ENCODE results near the gene CEBPZ.

The CEBPZ gene

GRCh38 chr2:37224063-37224462 lies 7.3 kb downstream of the CEBPZ start:
- H3K4me1 ChIP-seq (ENCODE audit: insufficient read depth, poor library complexity, severe bottlenecking): no peaks in the 10 kb centered on the region
- ATAC-seq (ENCODE audit: low read depth): no peak
- peaks cover 92% of the 10 kb centered on the region for H3K36me3 ChIP-seq (ENCODE audit: low read depth)
- no peak overlapping the region for H3K4me3 ChIP-seq (ENCODE audit: severe bottlenecking)
- DNase-seq (ENCODE audit: low spot score): no peak
- no peak for TF ChIP-seq CTCF (IDR thresholded peaks at IDR 0.05; ENCODE audit: poor library complexity, severe bottlenecking)
- H3K9me3 ChIP-seq (ENCODE audit: severe bottlenecking): no peaks in the 10 kb centered on the region
- no peak overlapping the region for H3K27ac ChIP-seq (ENCODE audit: poor library complexity, severe bottlenecking)
- H3K27me3 ChIP-seq (ENCODE audit: insufficient read depth, poor library complexity, severe bottlenecking): no peaks in the 10 kb centered on the region

DNA sequence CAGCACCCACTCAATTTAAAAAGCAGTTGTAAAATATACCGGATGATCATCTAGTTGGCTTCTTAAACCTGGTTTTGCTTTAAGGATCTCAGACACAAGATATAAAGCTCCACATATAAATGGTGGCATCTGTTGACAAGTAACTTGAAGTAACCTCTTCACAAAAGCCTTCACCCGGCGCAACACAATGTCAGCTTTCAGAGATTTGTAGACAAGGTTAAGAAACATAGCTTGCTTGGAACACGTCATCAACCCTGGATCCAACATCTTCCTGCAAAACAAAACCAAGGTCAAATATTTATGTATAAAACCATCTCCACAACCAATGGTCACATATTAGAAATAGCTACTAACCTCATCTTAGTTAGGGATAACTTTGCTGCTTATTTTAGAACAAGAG lies 8.3 kb downstream of the CEBPZ start:
- Histone ChIP-seq H3K9me3 (ENCODE audit: severe bottlenecking) (no peaks in the 10 kb centered on the region), H3K27ac (ENCODE audit: poor library complexity, severe bottlenecking) (no peak overlapping the region), H3K4me3 (ENCODE audit: severe bottlenecking) (no peak overlapping the region), H3K27me3 (ENCODE audit: insufficient read depth, poor library complexity, severe bottlenecking) (no peaks in the 10 kb centered on the region), H3K36me3 (ENCODE audit: low read depth) (peaks cover 91% of the 10 kb centered on the region), H3K4me1 (ENCODE audit: insufficient read depth, poor library complexity, severe bottlenecking) (no peaks in the 10 kb centered on the region)
- no peak for TF ChIP-seq CTCF (IDR thresholded peaks at IDR 0.05; ENCODE audit: poor library complexity, severe bottlenecking)
- no peak for DNase-seq (ENCODE audit: low spot score)
- ATAC-seq (ENCODE audit: low read depth): no peak

- H3K4me1 ChIP-seq (ENCODE audit: insufficient read depth, poor library complexity, severe bottlenecking): no peaks in the 10 kb centered on the region
- DNase-seq (ENCODE audit: low spot score) (no peak), ATAC-seq (ENCODE audit: low read depth) (no peak)
- H3K4me3 ChIP-seq (ENCODE audit: severe bottlenecking): no peak overlapping the region
- TF ChIP-seq CTCF (IDR thresholded peaks at IDR 0.05; ENCODE audit: poor library complexity, severe bottlenecking): no peak
- H3K27ac ChIP-seq (ENCODE audit: poor library complexity, severe bottlenecking): no peak overlapping the region
- no peaks in the 10 kb centered on the region for H3K9me3 ChIP-seq (ENCODE audit: severe bottlenecking)
- no peaks in the 10 kb centered on the region for H3K27me3 ChIP-seq (ENCODE audit: insufficient read depth, poor library complexity, severe bottlenecking)
- peaks cover 91% of the 10 kb centered on the region for H3K36me3 ChIP-seq (ENCODE audit: low read depth)
Observed at GRCh38 chr2:37219046-37219445, 12.3 kb downstream of the CEBPZ start.

GRCh38 chr2:37215250-37215649 lies 16.1 kb downstream of the CEBPZ start:
- DNase-seq (ENCODE audit: low spot score): no peak
- no peak overlapping the region for H3K27ac ChIP-seq (ENCODE audit: poor library complexity, severe bottlenecking)
- H3K4me3 ChIP-seq (ENCODE audit: severe bottlenecking): no peak overlapping the region
- H3K27me3 ChIP-seq (ENCODE audit: insufficient read depth, poor library complexity, severe bottlenecking): no peaks in the 10 kb centered on the region
- H3K9me3 ChIP-seq (ENCODE audit: severe bottlenecking): no peaks in the 10 kb centered on the region
- peaks cover 90% of the 10 kb centered on the region for H3K36me3 ChIP-seq (ENCODE audit: low read depth)
- no peaks in the 10 kb centered on the region for H3K4me1 ChIP-seq (ENCODE audit: insufficient read depth, poor library complexity, severe bottlenecking)
- no peak for ATAC-seq (ENCODE audit: low read depth)
- no peak for TF ChIP-seq CTCF (IDR thresholded peaks at IDR 0.05; ENCODE audit: poor library complexity, severe bottlenecking)

DNA sequence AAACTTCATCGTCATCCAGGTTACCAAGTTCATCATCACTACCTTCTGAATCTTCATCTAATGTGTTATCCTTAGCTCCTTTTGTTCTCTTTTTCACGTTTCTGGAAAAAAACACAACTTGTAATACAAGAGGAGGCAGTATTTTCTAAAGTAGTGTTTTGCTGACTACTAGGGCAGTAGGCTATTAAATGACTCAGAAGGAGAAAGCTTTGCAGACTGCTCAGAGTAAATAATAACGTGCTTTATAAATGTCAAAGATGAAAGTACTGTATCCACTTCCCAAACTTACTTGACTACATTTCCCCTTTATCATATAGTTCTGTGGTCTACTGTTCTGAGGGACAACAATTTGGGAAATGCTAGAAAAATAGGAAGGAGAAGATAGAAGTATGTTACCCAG lies 19.5 kb downstream of the CEBPZ start:
- no peak for ATAC-seq (ENCODE audit: low read depth)
- no peak overlapping the region for H3K4me3 ChIP-seq (ENCODE audit: severe bottlenecking)
- H3K4me1 ChIP-seq (ENCODE audit: insufficient read depth, poor library complexity, severe bottlenecking): no peaks in the 10 kb centered on the region
- no peak for DNase-seq (ENCODE audit: low spot score)
- peaks cover 98% of the 10 kb centered on the region for H3K36me3 ChIP-seq (ENCODE audit: low read depth)
- H3K9me3 ChIP-seq (ENCODE audit: severe bottlenecking): peaks cover 2% of the 10 kb centered on the region
- H3K27ac ChIP-seq (ENCODE audit: poor library complexity, severe bottlenecking): no peak overlapping the region
- no peak for TF ChIP-seq CTCF (IDR thresholded peaks at IDR 0.05; ENCODE audit: poor library complexity, severe bottlenecking)
- H3K27me3 ChIP-seq (ENCODE audit: insufficient read depth, poor library complexity, severe bottlenecking): no peaks in the 10 kb centered on the region
